ENCODE data around the gene GTF2H1. TPM values are rescaled to one million over a fixed set of nuclear protein-coding genes. Genes with fewer than 3 reads are reported as not detected.

The GTF2H1 gene
- 46.7 and 60.7 TPM in 2 replicates for total RNA-seq (2014; rRNA removed; shearing (Covaris generic); ENCODE audit: low replicate concordance)

GRCh38 chr11:18321969-18322711 lies at the start of gene GTF2H1, which contains the start of gene HPS5:
TSS of gene GTF2H1 (plus strand) at chr11:18322567. CDS start at chr11:18333075, 10,508 bp downstream.
TSS of gene HPS5 (minus strand) at chr11:18322140. CDS start at chr11:18317858, 4,282 bp downstream.
- Histone ChIP-seq H3K36me3 (peaks cover 8% of the 10 kb centered on the region; the same call in 1 of the 2 replicates), H3K4me3 (peak within 1 kb of the TSS; percentile 85), H3K27me3 (no peaks in the 10 kb centered on the region), H3K9me3 (no peaks in the 10 kb centered on the region)
- DNase-seq, result peak; percentile 92

DNA sequence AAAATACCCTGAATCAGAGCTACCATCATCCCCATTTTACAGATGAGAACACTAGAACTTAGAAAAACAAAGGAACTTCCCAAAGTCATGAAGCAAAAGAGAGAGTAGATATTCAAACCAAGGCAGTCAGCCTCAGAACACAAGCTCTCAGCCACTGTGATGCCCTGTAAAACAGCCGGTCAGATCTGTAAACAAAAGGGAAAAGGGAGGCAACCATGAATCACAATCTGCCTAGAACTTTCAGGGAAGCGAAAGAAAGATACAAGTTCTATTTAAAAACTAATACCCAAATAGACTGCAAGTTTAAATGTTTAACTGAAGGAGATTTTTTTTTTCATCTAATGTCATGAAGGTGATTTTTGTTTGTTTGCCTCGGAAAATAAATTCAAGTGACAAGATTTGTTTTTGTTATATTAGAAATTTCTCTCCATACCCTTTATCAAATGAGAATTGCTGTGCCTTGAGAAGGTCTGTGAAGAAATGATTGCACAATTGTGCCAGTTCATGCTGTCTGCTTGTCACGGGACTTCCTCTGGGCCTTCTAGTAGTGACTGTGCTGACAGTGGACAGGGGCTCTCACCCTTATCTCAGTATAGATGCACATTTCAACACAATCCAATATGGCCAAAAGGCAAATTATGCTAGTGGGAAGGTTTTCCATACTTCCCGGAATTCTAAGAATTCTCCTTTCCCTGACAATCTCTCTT lies 44.6 kb upstream of the GTF2H1 start:
- Histone ChIP-seq H3K27me3 (no peaks in the 10 kb centered on the region), H3K36me3 (no peaks in the 10 kb centered on the region; the same call in none of the 2 replicates), H3K4me3 (no peak overlapping the region), H3K9me3 (no peaks in the 10 kb centered on the region)
- no peak for DNase-seq

DNA sequence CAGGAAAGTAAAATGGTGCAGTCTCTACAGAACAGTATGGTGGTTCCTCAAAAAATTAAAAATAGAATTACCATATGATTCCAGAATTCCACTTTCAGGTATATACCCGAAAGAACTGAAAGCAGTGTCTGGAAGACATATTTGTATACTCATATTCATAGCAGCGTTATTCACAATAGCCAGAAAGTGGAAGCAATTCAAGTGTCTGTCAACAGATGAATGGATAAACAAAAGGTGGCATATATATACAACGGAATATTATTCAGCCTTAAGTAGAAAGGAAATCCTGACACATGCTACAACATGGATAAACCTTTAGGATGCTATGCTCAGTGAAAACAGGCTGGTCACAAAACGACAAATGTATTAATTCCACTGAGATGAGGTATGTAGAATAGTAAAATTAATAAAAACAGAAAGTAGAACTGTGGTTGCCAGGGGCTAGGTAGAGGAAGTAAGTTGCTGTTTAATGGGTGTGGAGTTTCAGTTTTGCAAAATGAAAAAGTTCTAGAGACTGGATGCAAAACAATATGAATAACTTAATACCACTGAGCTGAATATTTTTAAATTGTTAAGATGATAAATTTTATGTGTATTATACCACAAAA lies 41.8 kb upstream of the GTF2H1 start:
- no peaks in the 10 kb centered on the region for H3K27me3 ChIP-seq
- DNase-seq, result no peak
- H3K9me3 ChIP-seq, result no peaks in the 10 kb centered on the region
- H3K36me3 ChIP-seq, result no peaks in the 10 kb centered on the region; the same call in none of the 2 replicates
- no peak overlapping the region for H3K4me3 ChIP-seq

- Histone ChIP-seq H3K36me3 (peaks cover 5% of the 10 kb centered on the region), H3K27me3 (no peaks in the 10 kb centered on the region), H3K4me3 (no peak overlapping the region), H3K9me3 (no peaks in the 10 kb centered on the region)
- no peak for DNase-seq
Measured at GRCh38 chr11:18282626-18283025, 39.7 kb upstream of the GTF2H1 start.

GRCh38 chr11:18285841-18286240 lies 36.5 kb upstream of the GTF2H1 start:
- H3K27me3 ChIP-seq, result no peaks in the 10 kb centered on the region
- no peak for DNase-seq
- no peak overlapping the region for H3K4me3 ChIP-seq
- H3K36me3 ChIP-seq, result peaks cover 5% of the 10 kb centered on the region
- H3K9me3 ChIP-seq, result no peaks in the 10 kb centered on the region

GRCh38 chr11:18288911-18289310 lies 33.5 kb upstream of the GTF2H1 start:
- no peaks in the 10 kb centered on the region for H3K27me3 ChIP-seq
- no peaks in the 10 kb centered on the region for H3K9me3 ChIP-seq
- H3K4me3 ChIP-seq, result no peak overlapping the region
- peaks cover 9% of the 10 kb centered on the region for H3K36me3 ChIP-seq
- no peak for DNase-seq

DNA sequence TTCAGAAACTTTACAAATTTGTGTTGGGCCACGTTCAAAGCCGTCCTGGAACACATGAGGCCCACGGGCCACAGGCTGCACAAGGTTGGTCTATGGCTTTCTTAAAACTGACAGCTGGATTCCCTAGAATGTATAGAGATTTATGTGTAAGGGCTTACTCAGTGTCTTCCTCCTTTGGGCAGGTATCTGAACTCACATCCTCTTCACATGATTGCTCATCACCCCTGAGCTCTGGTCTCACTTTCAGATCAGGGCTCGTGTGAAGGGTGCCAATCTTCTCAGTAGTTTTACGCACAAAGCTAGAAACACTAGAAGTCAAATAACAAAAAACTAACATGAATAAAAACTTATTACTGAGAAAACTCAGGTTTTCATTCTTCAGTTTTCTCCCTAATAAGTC lies 27.5 kb upstream of the GTF2H1 start:
- H3K36me3 ChIP-seq, result peaks cover 4% of the 10 kb centered on the region

DNA sequence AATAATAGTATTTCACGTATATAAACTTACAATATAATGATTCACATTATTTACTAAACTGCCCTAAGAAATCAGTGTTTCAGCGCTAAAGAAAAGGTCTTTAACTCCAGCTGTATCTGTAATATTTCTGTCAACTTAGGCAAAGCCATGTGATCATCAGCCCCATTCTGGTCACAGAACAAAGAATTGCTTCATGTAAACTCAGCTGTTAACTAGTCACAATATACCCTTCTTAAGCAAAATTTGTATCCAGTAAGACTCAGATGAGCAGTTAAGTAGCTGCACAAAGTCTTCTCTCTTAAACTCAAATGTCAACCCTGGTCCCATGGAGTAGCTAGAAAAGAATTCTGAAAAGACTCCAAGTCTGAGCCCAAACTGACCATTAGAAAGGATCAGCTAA lies 27.1 kb upstream of the GTF2H1 start:
- Histone ChIP-seq H3K36me3 (peaks cover 4% of the 10 kb centered on the region), H3K27me3 (no peaks in the 10 kb centered on the region), H3K9me3 (no peaks in the 10 kb centered on the region), H3K4me3 (no peak overlapping the region)
- DNase-seq, result no peak

More for the DNA sequence above, 27.5 kb upstream of the GTF2H1 start:
- Histone ChIP-seq H3K9me3 (no peaks in the 10 kb centered on the region), H3K27me3 (no peaks in the 10 kb centered on the region), H3K4me3 (no peak overlapping the region)
- no peak for DNase-seq

GRCh38 chr11:18299721-18300120 lies 22.6 kb upstream of the GTF2H1 start:
- Histone ChIP-seq H3K4me3 (no peak overlapping the region), H3K36me3 (no peaks in the 10 kb centered on the region; the same call in 1 of the 2 replicates), H3K9me3 (no peaks in the 10 kb centered on the region), H3K27me3 (no peaks in the 10 kb centered on the region)
- no peak for DNase-seq

DNA sequence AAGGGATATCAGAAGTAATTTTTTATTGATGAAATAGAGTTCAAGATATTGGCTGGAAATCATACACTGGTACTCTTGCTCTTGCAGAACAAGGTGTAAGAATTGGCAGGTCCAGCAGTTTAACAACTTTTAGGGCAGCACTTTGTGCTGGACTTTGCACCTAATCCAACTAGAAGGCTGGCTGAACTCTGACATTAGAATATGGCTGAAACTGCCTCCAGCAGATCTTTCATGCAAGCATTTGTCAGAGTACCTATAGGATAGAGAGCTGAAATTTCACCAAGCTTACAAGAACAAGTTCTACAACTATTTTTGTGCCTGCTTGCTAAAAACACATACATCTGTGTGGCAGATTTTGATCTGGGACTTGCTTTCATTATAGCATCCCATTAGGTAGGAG lies 17.6 kb upstream of the GTF2H1 start:
- H3K4me3 ChIP-seq, result no peak overlapping the region
- H3K36me3 ChIP-seq, result peaks cover 2% of the 10 kb centered on the region
- no peaks in the 10 kb centered on the region for H3K27me3 ChIP-seq
- no peaks in the 10 kb centered on the region for H3K9me3 ChIP-seq
- no peak for DNase-seq

DNA sequence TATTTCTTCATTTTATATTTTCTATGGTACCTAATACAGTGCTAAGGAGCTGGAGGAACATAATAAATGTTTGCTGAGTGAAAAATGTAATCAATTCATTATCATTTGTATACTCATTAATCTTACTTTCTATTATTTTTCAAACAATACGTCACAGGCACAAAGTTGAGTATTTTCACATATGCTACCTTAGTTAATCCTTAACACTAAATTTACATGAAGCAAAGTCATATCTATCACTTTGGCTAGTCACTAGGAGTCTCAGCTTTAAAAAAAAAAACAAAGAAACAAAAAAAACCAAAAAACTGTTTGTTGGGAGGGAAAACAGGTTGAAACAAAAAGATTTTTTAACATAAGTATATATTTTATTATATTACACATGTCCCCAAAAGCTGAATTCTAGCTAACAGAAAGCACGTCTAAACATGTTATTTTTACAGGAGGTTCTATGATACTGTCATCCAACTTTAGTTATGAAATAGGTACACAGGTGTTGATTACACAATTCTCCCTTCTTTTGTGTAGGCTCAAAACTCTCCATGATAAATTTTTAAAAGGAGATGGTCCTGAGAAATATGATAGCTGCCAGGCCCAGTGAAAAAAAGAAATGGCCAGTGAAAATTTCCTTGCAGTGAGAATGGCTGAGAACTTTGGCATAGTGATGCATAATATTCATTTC lies 14.8 kb upstream of the GTF2H1 start:
- Histone ChIP-seq H3K9me3 (no peaks in the 10 kb centered on the region), H3K27me3 (no peaks in the 10 kb centered on the region), H3K4me3 (no peak overlapping the region), H3K36me3 (peaks cover 2% of the 10 kb centered on the region)
- no peak for DNase-seq

- H3K9me3 ChIP-seq, result no peaks in the 10 kb centered on the region
- no peak for DNase-seq
- peaks cover 2% of the 10 kb centered on the region for H3K36me3 ChIP-seq
- no peaks in the 10 kb centered on the region for H3K27me3 ChIP-seq
- H3K4me3 ChIP-seq, result no peak overlapping the region
Measured at GRCh38 chr11:18308242-18308641, 14.1 kb upstream of the GTF2H1 start.

DNA sequence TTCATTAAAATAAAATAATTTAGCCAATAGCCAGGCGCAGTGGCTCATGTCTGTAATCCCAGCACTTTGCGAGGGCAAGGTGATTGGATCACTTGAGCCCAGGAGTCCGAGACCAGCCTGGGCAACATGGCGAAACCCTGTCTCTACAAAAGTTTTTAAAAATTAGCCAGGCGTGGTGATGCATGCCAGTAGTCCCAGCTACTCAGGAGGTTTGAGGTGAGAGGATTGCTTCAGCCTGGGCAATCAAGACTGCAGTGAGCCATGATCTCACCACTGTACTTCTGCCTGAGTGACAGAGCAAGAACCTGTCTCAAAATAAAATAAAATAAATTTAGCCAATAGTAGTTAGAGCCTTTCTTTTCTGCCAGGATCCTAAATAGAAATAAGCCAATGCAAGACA lies 12.7 kb upstream of the GTF2H1 start:
- H3K4me3 ChIP-seq, result no peak overlapping the region
- H3K27me3 ChIP-seq, result no peaks in the 10 kb centered on the region
- DNase-seq, result no peak
- peaks cover 2% of the 10 kb centered on the region for H3K36me3 ChIP-seq
- H3K9me3 ChIP-seq, result no peaks in the 10 kb centered on the region

GRCh38 chr11:18310800-18311340 lies 11.5 kb upstream of the GTF2H1 start:
- Histone ChIP-seq H3K36me3 (peaks cover 2% of the 10 kb centered on the region; the same call in 1 of the 2 replicates), H3K27me3 (no peaks in the 10 kb centered on the region), H3K9me3 (no peaks in the 10 kb centered on the region), H3K4me3 (no peak overlapping the region)
- no peak for DNase-seq

- DNase-seq, result no peak
- Histone ChIP-seq H3K36me3 (no peaks in the 10 kb centered on the region), H3K4me3 (no peak overlapping the region), H3K27me3 (no peaks in the 10 kb centered on the region), H3K9me3 (no peaks in the 10 kb centered on the region)
Measured at GRCh38 chr11:18312012-18312411, 10.4 kb upstream of the GTF2H1 start.

GRCh38 chr11:18312663-18313420 lies 9.5 kb upstream of the GTF2H1 start:
- Histone ChIP-seq H3K9me3 (no peaks in the 10 kb centered on the region), H3K27me3 (no peaks in the 10 kb centered on the region), H3K4me3 (no peak overlapping the region), H3K36me3 (no peaks in the 10 kb centered on the region)
- DNase-seq, result no peak

Measured in MG63 (cell line).